Smooth muscle cell (in vitro differentiated cells): ENCODE results near the gene TMEM170B. TPM values are rescaled to one million over a fixed set of nuclear protein-coding genes. Genes with fewer than 3 reads are reported as not detected.

Source experiments
- DNase-seq: peaks from one replicate; lab custom pipeline; 2025; ENCODE audit not compliant: unreplicated experiment; lab: John Stamatoyannopoulos, UW
- H2AFZ ChIP-seq: fragments of 200-600 bp; sonication (generic); 2 replicates; pipeline ENCODE4 v1.6.0; 2016; ENCODE audit warnings: antibody characterized with exemption, low read depth, mild to moderate bottlenecking
- H3F3A ChIP-seq: fragments of 200-600 bp; sonication (generic); 2 replicates; pipeline ENCODE4 v1.6.0; 2017; ENCODE audit warnings: antibody characterized with exemption, low read depth
- H3K27ac ChIP-seq: fragments of 200-600 bp; sonication (generic); 2 replicates; pipeline ENCODE4 v1.5.1; 2016; ENCODE audit warnings: low read depth, mild to moderate bottlenecking
- H3K27me3 ChIP-seq: fragments of 200-600 bp; sonication (generic); 2 replicates; pipeline ENCODE4 v1.6.1; 2016; ENCODE audit warnings: low read depth, mild to moderate bottlenecking
- H3K36me3 ChIP-seq: fragments of 200-600 bp; sonication (generic); 2 replicates; pipeline ENCODE4 v1.5.1; 2016; ENCODE audit warnings: low read depth
- H3K4me1 ChIP-seq: fragments of 200-600 bp; sonication (generic); 2 replicates; pipeline ENCODE4 v1.5.1; 2016; ENCODE audit warnings: low read depth
- H3K4me2 ChIP-seq: fragments of 200-600 bp; sonication (generic); 2 replicates; pipeline ENCODE4 v1.6.0; 2016; ENCODE audit warnings: mild to moderate bottlenecking
- H3K4me3 ChIP-seq: fragments of 200-600 bp; sonication (generic); 2 replicates; pipeline ENCODE4 v1.5.1; 2016; ENCODE audit warnings: mild to moderate bottlenecking
- H3K79me2 ChIP-seq: fragments of 200-600 bp; sonication (generic); 2 replicates; pipeline ENCODE4 v1.6.0; 2016; ENCODE audit warnings: low read depth, mild to moderate bottlenecking
- H3K9ac ChIP-seq: fragments of 200-600 bp; sonication (generic); 2 replicates; pipeline ENCODE4 v1.6.0; 2016; ENCODE audit warnings: low read depth
- H3K9me3 ChIP-seq: fragments of 200-600 bp; sonication (generic); replicated peaks from 2 replicates; pipeline ENCODE4 v1.5.1; 2016; ENCODE audit warnings: low read depth
- H4K20me1 ChIP-seq: fragments of 200-600 bp; sonication (generic); 2 replicates; pipeline ENCODE4 v1.6.0; 2016; ENCODE audit warnings: low read depth
- CTCF ChIP-seq: fragments of 200-600 bp; sonication (generic); IDR thresholded peaks from 2 replicates; pipeline ENCODE4 v1.5.1; 2017; ENCODE audit warnings: borderline replicate concordance, mild to moderate bottlenecking, antibody characterized with exemption; ENCODE audit not compliant: insufficient read depth, poor library complexity, severe bottlenecking
- WGBS: methylation state at CpG from one replicate; pipeline ENCODE4 v1.1.7; 2016; ENCODE audit warnings: low lambda C conversion rate; 5-methylcytosine and 5-hydroxymethylcytosine counted together
- polyA plus RNA-seq: library from polyadenylated mRNA; unstranded; fragments of >200 nt; fragmentation: Nextera tagmentation; extraction: Ambion mirVana; gene quantifications from 2 replicates; pipeline ENCODE4 v1.2.1, GENCODE V29; 2016
- total RNA-seq: library from RNA; depleted of rRNA; stranded (reverse); fragments of >200 nt; gene quantifications from 2 replicates; pipeline ENCODE4 v1.2.3, GENCODE V29; 2014

Gene TMEM170B
- total and polyA plus RNA-seq, 2 experiments from 2014 or later: 0.50 to 0.81 TPM

- no peaks in the 10 kb centered on the region for H3K9me3 ChIP-seq
- no peaks in the 10 kb centered on the region for H3K27me3 ChIP-seq
- no peak for DNase-seq
- no peaks in the 10 kb centered on the region for H3K36me3 ChIP-seq
- H2AFZ ChIP-seq: no peak overlapping the region
- no peak overlapping the region for H3K4me3 ChIP-seq
- no peaks in the 10 kb centered on the region for H3K4me1 ChIP-seq
- no peaks in the 10 kb centered on the region for H3F3A ChIP-seq
- no peak for TF ChIP-seq CTCF
- H3K9ac ChIP-seq: no peak overlapping the region
- no peak overlapping the region for H3K4me2 ChIP-seq
- peak overlapping the region; percentile 50 for H3K27ac ChIP-seq
- H3K79me2 ChIP-seq: no peaks in the 10 kb centered on the region
- WGBS: 74% methylated on average over 3 of the region's 3 CpGs
- H4K20me1 ChIP-seq: no peaks in the 10 kb centered on the region
Measured at GRCh38 chr6:11526156-11526505, 11.4 kb upstream of the TMEM170B start.

- Histone ChIP-seq H3K9me3 (no peaks in the 10 kb centered on the region), H4K20me1 (no peaks in the 10 kb centered on the region), H3K4me1 (no peaks in the 10 kb centered on the region), H3F3A (no peaks in the 10 kb centered on the region), H3K4me3 (no peak overlapping the region), H3K79me2 (no peaks in the 10 kb centered on the region), H3K27me3 (no peaks in the 10 kb centered on the region), H3K27ac (no peak overlapping the region), H3K9ac (no peak overlapping the region), H2AFZ (no peak overlapping the region), H3K36me3 (no peaks in the 10 kb centered on the region), H3K4me2 (no peak overlapping the region)
- TF ChIP-seq CTCF: no peak
- no peak for DNase-seq
Measured at GRCh38 chr6:11527274-11527870, 10.2 kb upstream of the TMEM170B start.

- no peaks in the 10 kb centered on the region for H4K20me1 ChIP-seq
- H3K27ac ChIP-seq: no peak overlapping the region
- no peak overlapping the region for H3K9ac ChIP-seq
- no peak for DNase-seq
- no peak overlapping the region for H3K4me2 ChIP-seq
- 93% methylated on average over 2 of the region's 2 CpGs for WGBS
- no peaks in the 10 kb centered on the region for H3K4me1 ChIP-seq
- no peak overlapping the region for H3K4me3 ChIP-seq
- no peaks in the 10 kb centered on the region for H3K36me3 ChIP-seq
- no peak overlapping the region for H2AFZ ChIP-seq
- H3F3A ChIP-seq: no peaks in the 10 kb centered on the region
- no peaks in the 10 kb centered on the region for H3K27me3 ChIP-seq
- no peak for TF ChIP-seq CTCF
- no peaks in the 10 kb centered on the region for H3K79me2 ChIP-seq
- H3K9me3 ChIP-seq: no peaks in the 10 kb centered on the region
Measured at GRCh38 chr6:11528996-11529395, 8.6 kb upstream of the TMEM170B start.

- TF ChIP-seq CTCF: no peak
- Histone ChIP-seq H3K79me2 (no peaks in the 10 kb centered on the region), H3K9me3 (no peaks in the 10 kb centered on the region), H3F3A (peaks cover 5% of the 10 kb centered on the region), H3K36me3 (no peaks in the 10 kb centered on the region), H3K4me3 (no peak overlapping the region), H3K9ac (no peak overlapping the region), H3K27ac (no peak overlapping the region), H3K4me2 (no peak overlapping the region), H4K20me1 (no peaks in the 10 kb centered on the region), H3K27me3 (peaks cover 4% of the 10 kb centered on the region), H2AFZ (no peak overlapping the region), H3K4me1 (peaks cover 9% of the 10 kb centered on the region)
- no peak for DNase-seq
- 63% methylated on average over 3 of the region's 3 CpGs for WGBS
Measured at GRCh38 chr6:11532097-11532496, 5.5 kb upstream of the TMEM170B start.
